OCI-LY1 (cell line): ENCODE measurements around the gene PLEKHG2.

Experiments
- H2AFZ ChIP-seq: fragments of 200-600 bp; sonication (generic), shearing (Covaris generic); 2 replicates; pipeline ENCODE4 v1.6.0; 2014; ENCODE audit warnings: antibody characterized with exemption, mild to moderate bottlenecking, low read length
- H3F3A ChIP-seq: fragments of 200-600 bp; sonication (generic), shearing (Covaris generic); 2 replicates; pipeline ENCODE4 v1.6.0; 2014; ENCODE audit warnings: mild to moderate bottlenecking, antibody characterized with exemption, low read length, moderate library complexity; ENCODE audit not compliant: insufficient read depth
- H3K27ac ChIP-seq: fragments of 200-600 bp; sonication (generic); 2 replicates; pipeline ENCODE4 v1.5.1; 2014; ENCODE audit warnings: low read length, mixed run types, mild to moderate bottlenecking, low read depth; ENCODE audit not compliant: poor library complexity, severe bottlenecking
- H3K27me3 ChIP-seq: fragments of 200-600 bp; sonication (generic); 2 replicates; pipeline ENCODE4 v1.6.0; 2014; ENCODE audit warnings: antibody characterized with exemption, mild to moderate bottlenecking, low read length, moderate library complexity; ENCODE audit not compliant: insufficient read depth
- H3K36me3 ChIP-seq: fragments of 200-600 bp; sonication (generic); 2 replicates; pipeline ENCODE4 v1.6.1; 2014; ENCODE audit warnings: mild to moderate bottlenecking, antibody characterized with exemption, low read length, moderate library complexity, mixed read lengths; ENCODE audit not compliant: insufficient read depth
- H3K4me1 ChIP-seq: fragments of 200-600 bp; sonication (generic); 2 replicates; pipeline ENCODE4 v1.5.1; 2014; ENCODE audit warnings: mild to moderate bottlenecking, low read length, moderate library complexity; ENCODE audit not compliant: insufficient read depth, severe bottlenecking
- H3K4me2 ChIP-seq: fragments of 200-600 bp; sonication (generic), shearing (Covaris generic); 2 replicates; pipeline ENCODE4 v1.6.1; 2014; ENCODE audit warnings: low read length
- H3K4me3 ChIP-seq: fragments of 200-600 bp; sonication (generic); 2 replicates; pipeline ENCODE4 v1.5.1; 2014; ENCODE audit warnings: low read length, low read depth, mild to moderate bottlenecking, mixed read lengths; ENCODE audit not compliant: poor library complexity, severe bottlenecking
- H3K79me2 ChIP-seq: fragments of 200-600 bp; shearing (Covaris generic); 2 replicates; pipeline ENCODE4 v1.6.1; 2016; ENCODE audit warnings: mixed run types, low read length, mixed read lengths; ENCODE audit not compliant: insufficient read depth
- H3K9ac ChIP-seq: fragments of 200-600 bp; sonication (generic), shearing (Covaris generic); 2 replicates; pipeline ENCODE4 v1.6.1; 2014; ENCODE audit warnings: mild to moderate bottlenecking, low read length, mixed read lengths
- H3K9me2 ChIP-seq: fragments of 200-600 bp; sonication (generic), shearing (Covaris generic); 2 replicates; pipeline ENCODE4 v1.6.1; 2014; ENCODE audit warnings: low read depth, mild to moderate bottlenecking, low read length, mixed read lengths
- H3K9me3 ChIP-seq: fragments of 200-600 bp; shearing (Covaris generic); 2 replicates; pipeline ENCODE4 v1.6.1; 2014; ENCODE audit warnings: low read length, mixed read lengths
- H4K20me1 ChIP-seq: fragments of 200-600 bp; sonication (generic), shearing (Covaris generic); 2 replicates; pipeline ENCODE4 v1.6.0; 2016; ENCODE audit warnings: mild to moderate bottlenecking, low read length; ENCODE audit not compliant: insufficient read depth
- CTCF ChIP-seq: fragments of 200-600 bp; sonication (generic), shearing (Covaris generic); IDR thresholded peaks from 2 replicates; pipeline ENCODE4 v1.5.1; 2017; ENCODE audit warnings: mild to moderate bottlenecking, antibody characterized with exemption, low read length, moderate library complexity, mixed read lengths
- EZH2 ChIP-seq: fragments of 200-600 bp; sonication (generic), shearing (Covaris generic); IDR thresholded peaks from 2 replicates; pipeline ENCODE4 v1.8.0; 2017; ENCODE audit warnings: borderline replicate concordance, mixed run types, mild to moderate bottlenecking, antibody characterized with exemption, low read length, moderate library complexity, mixed read lengths

PLEKHG2 gene

DNA sequence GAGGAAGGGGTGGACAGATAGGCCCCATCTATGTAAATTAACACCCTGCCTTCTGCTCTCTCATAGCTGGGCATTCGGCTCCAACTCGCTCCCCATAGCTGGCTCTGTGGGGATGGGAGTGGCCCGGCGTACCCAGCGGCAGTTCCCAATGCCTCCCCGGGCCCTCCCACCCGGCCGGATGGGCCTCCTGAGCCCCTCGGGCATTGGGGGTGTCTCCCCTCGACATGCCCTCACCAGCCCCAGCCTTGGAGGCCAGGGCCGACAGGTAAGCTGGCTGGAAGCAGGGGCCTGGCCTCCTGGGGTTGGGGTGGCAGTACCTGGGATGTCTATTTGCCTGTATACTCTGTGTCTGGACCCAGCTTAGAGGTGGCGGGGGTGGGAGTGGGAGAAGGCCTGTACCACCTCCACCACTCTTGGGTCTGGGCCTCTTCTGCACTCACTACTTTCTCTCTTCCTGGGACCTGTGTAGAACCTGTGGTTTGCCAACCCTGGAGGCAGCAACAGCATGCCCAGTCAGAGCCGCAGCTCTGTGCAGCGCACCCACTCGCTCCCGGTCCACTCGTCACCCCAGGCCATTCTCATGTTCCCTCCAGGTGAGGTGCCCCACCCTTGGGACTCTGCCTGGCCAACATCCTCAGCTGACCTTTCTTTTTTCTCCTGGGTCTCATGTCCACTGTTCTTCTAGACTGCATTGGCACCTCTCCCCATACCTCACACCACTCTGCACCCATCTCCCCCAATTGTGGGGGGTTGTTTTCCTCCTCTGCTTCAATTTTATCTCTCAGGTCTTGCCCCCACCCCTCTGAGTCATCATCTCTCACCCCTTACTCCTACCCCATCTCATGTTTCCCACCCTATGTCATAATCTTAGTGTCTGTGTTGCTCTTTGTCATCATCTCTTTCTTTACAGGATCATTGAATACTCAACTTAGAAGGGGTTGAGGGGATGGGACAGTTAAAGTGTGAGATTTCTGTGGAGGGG, 31.7 kb upstream of the PLEKHG2 start:
- Histone ChIP-seq H2AFZ (no peak overlapping the region), H3K36me3 (peaks cover 87% of the 10 kb centered on the region), H3F3A (no peaks in the 10 kb centered on the region), H4K20me1 (no peaks in the 10 kb centered on the region), H3K9ac (no peak overlapping the region), H3K4me3 (no peak overlapping the region), H3K9me2 (no peaks in the 10 kb centered on the region), H3K27ac (no peak overlapping the region), H3K4me1 (no peaks in the 10 kb centered on the region), H3K79me2 (no peaks in the 10 kb centered on the region), H3K4me2 (no peak overlapping the region), H3K27me3 (no peaks in the 10 kb centered on the region), H3K9me3 (no peaks in the 10 kb centered on the region)
- no peak for TF ChIP-seq CTCF
- TF ChIP-seq EZH2 = no peak

DNA sequence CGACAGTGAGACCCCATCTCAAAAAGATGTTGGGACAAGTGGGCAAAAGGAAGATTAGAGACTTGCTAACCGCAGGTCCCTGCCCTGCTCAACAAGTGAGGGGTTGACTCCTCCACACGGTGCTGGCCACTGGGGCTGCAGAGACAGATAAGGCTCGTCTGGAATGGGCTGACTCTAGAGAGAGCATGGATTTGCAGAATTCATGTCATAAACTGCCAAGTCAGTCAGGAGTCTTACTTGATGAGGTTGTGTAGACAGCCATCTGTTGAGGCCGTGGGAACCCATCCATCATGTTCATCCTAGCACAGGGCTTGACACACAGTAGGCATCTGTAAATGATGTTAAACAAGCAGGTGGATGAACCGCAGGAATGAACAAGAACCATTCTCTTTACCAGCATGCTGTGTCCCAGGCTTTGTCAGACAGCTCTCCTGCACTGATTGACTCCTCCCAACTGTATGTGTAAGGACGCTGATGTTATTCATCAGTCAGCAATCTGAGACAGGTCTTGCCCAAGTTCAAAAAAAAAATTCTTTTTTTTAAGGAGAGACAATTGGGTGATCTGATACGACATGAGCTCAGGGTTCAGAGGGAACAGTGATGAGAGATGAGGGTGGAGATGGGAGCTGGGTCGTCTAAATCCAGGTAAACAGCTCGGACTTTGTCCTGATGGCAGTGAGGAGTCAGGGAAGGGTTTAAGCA, 30.4 kb upstream of the PLEKHG2 start:
- TF ChIP-seq CTCF (no peak), EZH2 (no peak)
- H3K36me3 ChIP-seq = peaks cover 87% of the 10 kb centered on the region
- H3K27ac ChIP-seq = no peak overlapping the region
- H3K9me2 ChIP-seq = no peaks in the 10 kb centered on the region
- no peak overlapping the region for H3K4me2 ChIP-seq
- H3K4me3 ChIP-seq = no peak overlapping the region
- no peaks in the 10 kb centered on the region for H3K4me1 ChIP-seq
- H4K20me1 ChIP-seq = no peaks in the 10 kb centered on the region
- no peak overlapping the region for H3K9ac ChIP-seq
- H3K9me3 ChIP-seq = no peaks in the 10 kb centered on the region
- no peak overlapping the region for H2AFZ ChIP-seq
- H3K79me2 ChIP-seq = no peaks in the 10 kb centered on the region
- no peaks in the 10 kb centered on the region for H3K27me3 ChIP-seq
- H3F3A ChIP-seq = no peaks in the 10 kb centered on the region

DNA sequence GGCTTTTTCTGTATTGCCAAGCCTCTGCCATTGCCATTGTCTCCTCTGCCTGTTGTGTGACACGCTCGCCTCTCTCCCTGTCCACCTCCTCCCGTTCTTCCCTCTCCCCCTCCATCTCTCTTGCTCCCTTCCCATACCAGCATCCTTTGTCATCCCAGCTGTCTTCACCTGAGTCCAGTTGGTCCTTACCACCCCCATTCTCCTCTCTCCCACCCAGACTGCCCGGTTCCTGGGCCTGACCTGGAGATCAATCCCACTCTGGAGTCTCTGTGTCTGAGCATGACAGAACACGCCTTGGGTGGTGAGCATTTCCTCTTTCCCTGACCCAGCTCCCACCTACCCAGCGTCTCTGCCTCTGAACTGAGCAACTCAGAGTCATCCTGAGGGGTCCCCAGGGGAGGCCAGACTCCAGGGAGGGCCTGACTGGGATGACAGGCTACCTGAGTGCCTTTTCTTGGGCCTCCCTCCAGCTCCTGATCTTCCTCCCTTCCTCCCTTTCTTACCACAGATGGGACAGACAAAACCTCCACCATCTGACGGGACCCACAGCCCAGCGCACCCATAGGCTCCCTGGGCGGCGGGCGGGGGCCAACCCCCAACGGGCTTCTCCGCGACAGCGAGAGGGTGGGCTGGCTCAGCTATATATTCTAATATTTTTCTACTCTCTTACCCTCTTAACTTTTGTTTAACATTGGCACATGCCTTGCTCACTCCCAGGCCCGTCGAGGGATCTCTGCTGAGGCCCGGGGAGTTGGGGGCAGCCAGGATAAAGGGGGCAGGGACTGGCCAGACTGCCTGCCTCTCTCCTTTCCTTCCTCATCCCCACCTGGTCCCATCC, 29.3 kb upstream of the PLEKHG2 start:
- H2AFZ ChIP-seq = no peak overlapping the region
- TF ChIP-seq CTCF = no peak
- no peak for TF ChIP-seq EZH2
- no peaks in the 10 kb centered on the region for H3F3A ChIP-seq
- H3K27me3 ChIP-seq = no peaks in the 10 kb centered on the region
- no peaks in the 10 kb centered on the region for H3K4me1 ChIP-seq
- H3K9me3 ChIP-seq = no peaks in the 10 kb centered on the region
- no peak overlapping the region for H3K4me3 ChIP-seq
- H3K79me2 ChIP-seq = no peaks in the 10 kb centered on the region
- H4K20me1 ChIP-seq = no peaks in the 10 kb centered on the region
- H3K27ac ChIP-seq = no peak overlapping the region
- H3K9ac ChIP-seq = no peak overlapping the region
- no peak overlapping the region for H3K4me2 ChIP-seq
- H3K9me2 ChIP-seq = no peaks in the 10 kb centered on the region
- peaks cover 86% of the 10 kb centered on the region for H3K36me3 ChIP-seq
